ENCODE results near the gene KCNK1.

DNA sequence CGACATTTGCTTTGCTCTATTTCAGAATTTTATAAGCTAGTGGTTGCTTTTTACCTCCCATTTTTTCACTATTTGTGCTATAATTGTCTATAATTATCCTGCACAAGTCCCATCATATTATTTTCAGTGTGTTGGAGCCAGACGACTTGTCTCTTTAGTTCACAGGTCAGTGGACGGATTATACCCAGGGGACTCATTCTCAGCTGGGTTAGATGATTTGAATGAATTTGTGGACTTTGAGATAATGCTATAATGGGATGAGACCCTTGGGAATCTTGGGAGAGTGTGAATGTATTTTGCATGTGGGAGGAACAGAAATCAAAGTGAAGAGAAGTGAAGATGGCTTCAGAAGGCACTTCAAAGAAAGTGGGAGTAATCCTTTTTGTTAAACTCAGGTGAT is 31.5 kb upstream of the KCNK1 start:
- TF ChIP-seq, protein P1, sequence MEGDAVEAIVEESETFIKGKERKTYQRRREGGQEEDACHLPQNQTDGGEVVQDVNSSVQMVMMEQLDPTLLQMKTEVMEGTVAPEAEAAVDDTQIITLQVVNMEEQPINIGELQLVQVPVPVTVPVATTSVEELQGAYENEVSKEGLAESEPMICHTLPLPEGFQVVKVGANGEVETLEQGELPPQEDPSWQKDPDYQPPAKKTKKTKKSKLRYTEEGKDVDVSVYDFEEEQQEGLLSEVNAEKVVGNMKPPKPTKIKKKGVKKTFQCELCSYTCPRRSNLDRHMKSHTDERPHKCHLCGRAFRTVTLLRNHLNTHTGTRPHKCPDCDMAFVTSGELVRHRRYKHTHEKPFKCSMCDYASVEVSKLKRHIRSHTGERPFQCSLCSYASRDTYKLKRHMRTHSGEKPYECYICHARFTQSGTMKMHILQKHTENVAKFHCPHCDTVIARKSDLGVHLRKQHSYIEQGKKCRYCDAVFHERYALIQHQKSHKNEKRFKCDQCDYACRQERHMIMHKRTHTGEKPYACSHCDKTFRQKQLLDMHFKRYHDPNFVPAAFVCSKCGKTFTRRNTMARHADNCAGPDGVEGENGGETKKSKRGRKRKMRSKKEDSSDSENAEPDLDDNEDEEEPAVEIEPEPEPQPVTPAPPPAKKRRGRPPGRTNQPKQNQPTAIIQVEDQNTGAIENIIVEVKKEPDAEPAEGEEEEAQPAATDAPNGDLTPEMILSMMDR (optimal IDR thresholded peaks at IDR 0.05 in 1 of 3, IDR thresholded peaks at IDR 0.05 in 1 of 3, conservative IDR thresholded peaks at IDR 0.05 in 1 of 3; ENCODE audit: extremely low read depth in 1 of 3, insufficient read depth in 2 of 3, low read length in 3 of 3) = no peak
- no peak for TF ChIP-seq EZH2 (IDR thresholded peaks at IDR 0.05; ENCODE audit: low read length)
